ENCODE results near the gene SERINC4.
A peak's percentile ranks its signal among the peaks of the same experiment; 100 is the strongest.

SERINC4 gene

GRCh38 chr15:43799209-43799944 lies 643 bp downstream of the SERINC4 start:
- H3K4me3 ChIP-seq (ENCODE audit: low read depth, low read length): no peak overlapping the region
- no peak for TF ChIP-seq CTCF (IDR thresholded peaks at IDR 0.05; ENCODE audit: low read depth, low read length)

GRCh38 chr15:43796566-43796965 lies 3.5 kb downstream of the SERINC4 start:
- no peak overlapping the region for H3K4me3 ChIP-seq (ENCODE audit: low read depth, low read length)
- TF ChIP-seq CTCF (IDR thresholded peaks at IDR 0.05; ENCODE audit: low read depth, low read length): no peak

- no peak for TF ChIP-seq CTCF (IDR thresholded peaks at IDR 0.05; ENCODE audit: low read depth, low read length)
- H3K4me3 ChIP-seq (ENCODE audit: low read depth, low read length): no peak overlapping the region
Observed at GRCh38 chr15:43795997-43796396, 4.0 kb downstream of the SERINC4 start.

GRCh38 chr15:43795197-43795596 lies 4.8 kb downstream of the SERINC4 start:
- TF ChIP-seq CTCF (IDR thresholded peaks at IDR 0.05; ENCODE audit: low read depth, low read length): no peak
- no peak overlapping the region for H3K4me3 ChIP-seq (ENCODE audit: low read depth, low read length)

- no peak for TF ChIP-seq CTCF (IDR thresholded peaks at IDR 0.05; ENCODE audit: low read depth, low read length)
- H3K4me3 ChIP-seq (ENCODE audit: low read depth, low read length): peak overlapping the region; percentile 99
Observed at GRCh38 chr15:43794269-43795037, 5.6 kb downstream of the SERINC4 start.

GRCh38 chr15:43793647-43794046 lies 6.4 kb downstream of the SERINC4 start:
- TF ChIP-seq CTCF (IDR thresholded peaks at IDR 0.05; ENCODE audit: low read depth, low read length): no peak
- H3K4me3 ChIP-seq (ENCODE audit: low read depth, low read length): peak overlapping the region; percentile 99

All from WI38 (cell line).